Measurements from ENCODE around the gene GCGR. TPM values are rescaled to one million over a fixed set of nuclear protein-coding genes. Genes with fewer than 3 reads are reported as not detected.

The GCGR gene
- total RNA-seq, 4 donors from 2014 or later = not detected

DNA sequence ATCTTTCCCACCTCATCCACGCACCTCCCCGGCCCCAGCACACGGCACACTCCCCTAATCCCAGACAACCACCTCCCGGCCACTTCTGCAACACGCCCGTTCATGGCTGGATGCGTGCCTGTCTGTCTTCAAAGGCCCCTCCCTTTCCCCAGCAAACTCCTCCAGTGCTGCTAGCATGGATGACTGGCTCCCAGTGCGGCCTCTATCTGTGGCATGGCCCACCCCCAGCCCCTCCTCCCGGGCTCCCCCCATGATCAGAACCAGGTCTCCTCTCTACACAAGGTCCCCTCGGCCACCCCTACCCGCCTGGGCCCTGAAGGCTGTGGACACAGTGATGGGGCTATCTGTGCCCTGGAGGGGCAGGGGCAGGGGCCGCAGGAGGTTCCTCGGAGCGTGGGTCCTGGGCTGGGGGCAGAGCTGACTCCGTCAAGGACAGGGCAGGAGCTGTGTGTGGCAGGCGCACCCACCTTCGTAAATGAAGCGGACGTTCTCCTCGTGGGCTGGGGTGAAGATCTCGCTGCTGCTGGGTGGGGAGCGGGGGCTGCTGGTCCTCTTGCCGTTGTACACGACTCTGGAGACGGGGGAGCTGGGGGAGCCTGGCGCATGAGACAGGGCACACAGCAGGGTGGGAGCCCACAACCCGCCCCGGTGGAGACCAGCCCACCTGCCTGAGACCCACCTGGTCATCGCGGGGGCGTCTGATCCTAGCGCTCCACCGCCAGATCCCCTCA, 20.0 kb downstream of the GCGR start:
- Histone ChIP-seq H3K4me3 (no peak overlapping the region), H3K9me3 (no peaks in the 10 kb centered on the region), H3K4me1 (peaks cover 30 to 59% (median 34%) of the 10 kb centered on the region in 3 donors), H3K36me3 (peaks cover 0 to 24% (median 0%) of the 10 kb centered on the region in 3 donors), H3K27ac (peak overlapping the region in 1 of 4 donors; percentile 6), H3K27me3 (peaks cover 0 to 9% (median 0%) of the 10 kb centered on the region in 4 donors)
- DNase-seq = no peak
- intact Hi-C loops (cut with DNase I) = no loop called here
- TF ChIP-seq POLR2A (IDR thresholded peaks at IDR 0.05) = no peak
- 51 to 56% methylated on average over 8 to 9 of the region's 33 CpGs for WGBS, 2 donors

DNA sequence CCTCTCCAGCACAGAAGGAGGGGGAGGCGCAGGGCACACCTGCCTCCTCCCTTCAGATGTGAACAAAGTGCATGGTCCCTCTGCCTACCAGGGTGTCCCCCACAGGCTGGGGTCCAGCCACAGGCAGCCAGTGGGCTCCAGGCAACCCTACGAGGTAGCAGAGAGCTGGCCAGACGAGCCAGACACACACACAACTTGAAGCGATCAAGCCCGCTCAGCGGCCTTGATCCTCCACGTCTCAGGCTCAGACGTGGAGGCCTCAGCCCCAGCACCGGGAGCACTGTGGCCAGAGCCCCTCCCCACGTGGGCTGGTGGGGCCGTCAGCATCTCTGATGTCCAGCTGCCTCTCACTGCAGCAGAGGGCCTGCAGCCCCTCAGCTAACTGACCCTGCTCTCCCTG, 20.6 kb downstream of the GCGR start:
- 78 to 100% methylated on average over 1 to 6 of the region's 11 CpGs for WGBS, 2 donors
- no peaks in the 10 kb centered on the region for H3K9me3 ChIP-seq
- TF ChIP-seq POLR2A (IDR thresholded peaks at IDR 0.05) = no peak
- TF ChIP-seq, protein P1, sequence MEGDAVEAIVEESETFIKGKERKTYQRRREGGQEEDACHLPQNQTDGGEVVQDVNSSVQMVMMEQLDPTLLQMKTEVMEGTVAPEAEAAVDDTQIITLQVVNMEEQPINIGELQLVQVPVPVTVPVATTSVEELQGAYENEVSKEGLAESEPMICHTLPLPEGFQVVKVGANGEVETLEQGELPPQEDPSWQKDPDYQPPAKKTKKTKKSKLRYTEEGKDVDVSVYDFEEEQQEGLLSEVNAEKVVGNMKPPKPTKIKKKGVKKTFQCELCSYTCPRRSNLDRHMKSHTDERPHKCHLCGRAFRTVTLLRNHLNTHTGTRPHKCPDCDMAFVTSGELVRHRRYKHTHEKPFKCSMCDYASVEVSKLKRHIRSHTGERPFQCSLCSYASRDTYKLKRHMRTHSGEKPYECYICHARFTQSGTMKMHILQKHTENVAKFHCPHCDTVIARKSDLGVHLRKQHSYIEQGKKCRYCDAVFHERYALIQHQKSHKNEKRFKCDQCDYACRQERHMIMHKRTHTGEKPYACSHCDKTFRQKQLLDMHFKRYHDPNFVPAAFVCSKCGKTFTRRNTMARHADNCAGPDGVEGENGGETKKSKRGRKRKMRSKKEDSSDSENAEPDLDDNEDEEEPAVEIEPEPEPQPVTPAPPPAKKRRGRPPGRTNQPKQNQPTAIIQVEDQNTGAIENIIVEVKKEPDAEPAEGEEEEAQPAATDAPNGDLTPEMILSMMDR (IDR thresholded peaks at IDR 0.05) = no peak
- no peak for DNase-seq
- H3K4me1 ChIP-seq = peaks cover 34 to 65% (median 38%) of the 10 kb centered on the region in 3 donors
- H3K27me3 ChIP-seq = peaks cover 0 to 5% (median 0%) of the 10 kb centered on the region in 4 donors
- H3K36me3 ChIP-seq = peaks cover 0 to 24% (median 0%) of the 10 kb centered on the region in 3 donors
- intact Hi-C loops (cut with DNase I) = no loop called here
- no peak overlapping the region for H3K27ac ChIP-seq
- H3K4me3 ChIP-seq = no peak overlapping the region

DNA sequence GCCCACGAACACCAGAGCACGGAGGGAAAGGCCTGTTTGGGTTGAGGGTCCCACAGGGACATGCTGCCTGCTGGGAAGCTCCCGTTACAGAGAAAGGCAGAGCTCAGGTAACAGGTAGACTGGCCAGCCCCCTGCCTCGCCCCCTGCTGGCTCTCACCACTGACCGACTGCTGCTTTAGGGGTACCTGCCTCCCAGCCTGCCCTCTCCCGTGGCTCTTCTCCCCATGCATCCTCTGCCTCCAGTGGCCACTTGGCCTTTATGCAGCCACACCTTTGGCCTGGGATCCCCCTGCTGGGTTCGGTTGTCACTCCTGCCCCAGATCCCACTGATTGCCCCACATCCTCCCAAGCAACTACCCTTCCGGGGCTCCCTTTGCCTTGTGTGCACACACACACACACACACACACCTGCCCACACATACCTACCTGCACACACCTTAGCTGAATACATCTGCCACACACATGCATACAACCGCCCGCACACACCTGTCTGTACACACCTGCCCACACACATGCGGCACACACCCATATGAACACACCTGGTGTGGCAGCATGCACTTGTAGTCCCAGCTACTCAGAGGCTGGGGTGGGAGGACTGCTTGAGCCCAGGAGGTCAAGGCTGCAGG, 22.0 kb downstream of the GCGR start:
- Histone ChIP-seq H3K9me3 (no peaks in the 10 kb centered on the region), H3K36me3 (peaks cover 0 to 24% (median 0%) of the 10 kb centered on the region in 3 donors), H3K27ac (no peak overlapping the region), H3K4me3 (no peak overlapping the region), H3K27me3 (no peaks in the 10 kb centered on the region), H3K4me1 (peaks cover 38 to 78% (median 40%) of the 10 kb centered on the region in 3 donors)
- TF ChIP-seq, protein P1 (IDR thresholded peaks at IDR 0.05) = no peak
- no peak for TF ChIP-seq POLR2A (IDR thresholded peaks at IDR 0.05)
- intact Hi-C loops (cut with DNase I) = no loop called here
- 74 to 86% methylated on average over 6 of the region's 11 CpGs for WGBS, 2 donors
- DNase-seq = no peak

DNA sequence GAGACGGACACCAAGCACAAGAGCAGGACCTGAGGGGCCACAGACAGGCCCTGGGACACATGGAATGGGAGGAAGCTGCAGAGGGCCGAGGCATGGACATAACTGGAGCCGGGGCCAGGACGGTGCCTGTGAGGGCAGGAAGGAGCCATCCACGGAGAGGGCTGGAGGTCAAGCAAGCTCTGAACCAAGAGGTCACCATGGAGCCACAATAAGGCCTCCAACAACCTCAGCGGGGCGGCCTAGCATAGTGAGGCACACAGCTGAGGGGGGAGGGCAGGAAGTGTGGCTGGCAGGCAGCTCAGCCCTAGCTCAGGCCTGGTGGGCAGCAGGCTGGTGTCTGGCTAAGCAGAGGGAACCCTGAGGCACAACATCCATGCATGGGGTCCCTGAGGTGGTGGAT, 24.7 kb downstream of the GCGR start:
- Histone ChIP-seq H3K36me3 (peaks cover 0 to 10% (median 0%) of the 10 kb centered on the region in 3 donors), H3K9me3 (no peaks in the 10 kb centered on the region), H3K4me3 (no peak overlapping the region), H3K27me3 (no peaks in the 10 kb centered on the region), H3K27ac (no peak overlapping the region), H3K4me1 (peaks cover 30 to 73% (median 32%) of the 10 kb centered on the region in 3 donors)
- TF ChIP-seq, protein P1 (IDR thresholded peaks at IDR 0.05) = no peak
- no peak for TF ChIP-seq POLR2A (IDR thresholded peaks at IDR 0.05)
- no peak for DNase-seq
- 69 to 81% methylated on average over 5 to 7 of the region's 7 CpGs for WGBS, 2 donors
- intact Hi-C loops (cut with DNase I) = no loop called here

DNA sequence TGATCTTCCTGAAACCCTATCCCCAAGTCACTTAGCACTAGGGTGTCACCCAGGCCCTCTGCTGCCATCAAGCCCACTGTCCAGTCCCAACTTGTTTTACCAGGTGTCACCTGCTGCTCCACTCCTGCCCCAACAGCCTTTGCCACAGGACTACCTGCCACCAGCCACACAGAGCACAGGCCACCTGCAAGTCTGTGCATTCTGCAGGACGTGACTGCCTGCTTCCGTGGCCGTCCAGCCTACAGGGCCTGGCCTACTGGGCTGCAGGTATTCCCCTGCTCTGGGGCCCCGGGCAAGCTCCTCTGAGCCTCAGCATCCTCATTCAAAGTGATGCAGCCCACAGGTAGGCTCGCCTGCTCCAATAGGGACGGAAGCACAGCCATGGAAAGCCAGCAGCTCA, 25.9 kb downstream of the GCGR start:
- H3K4me1 ChIP-seq = peaks cover 32 to 77% (median 34%) of the 10 kb centered on the region in 3 donors
- no peak for DNase-seq
- H3K9me3 ChIP-seq = no peaks in the 10 kb centered on the region
- peak overlapping the region in 1 of 4 donors; percentile 52 for H3K27ac ChIP-seq
- intact Hi-C loops (cut with DNase I) = no loop called here
- TF ChIP-seq, protein P1 (IDR thresholded peaks at IDR 0.05) = no peak
- TF ChIP-seq POLR2A (IDR thresholded peaks at IDR 0.05) = no peak
- no peaks in the 10 kb centered on the region for H3K36me3 ChIP-seq
- H3K27me3 ChIP-seq = no peaks in the 10 kb centered on the region
- WGBS, 2 donors = 71 to 75% methylated on average over 1 to 4 of the region's 6 CpGs
- no peak overlapping the region for H3K4me3 ChIP-seq

Measured in esophagus squamous epithelium (tissue), 5 donors.